Gastrocnemius medialis (tissue), 4 donors: ENCODE data around the gene SIK2.

ENCODE experiments used
- CTCF ChIP-seq, 5 experiments: fragments of 450-650 bp in 3 of 5; fragments of 200-600 bp in 2 of 5; sonication (generic) in 2 of 5; IDR thresholded peaks in 4 of 5; conservative IDR thresholded peaks in 1 of 5; 1 replicate in 4 of 5; 2 replicates in 1 of 5; pipeline ENCODE4 v1.5.1; 2016 to 2019; ENCODE audit warnings: antibody characterized with exemption in 5 of 5, mild to moderate bottlenecking in 3 of 5, moderate library complexity in 3 of 5
- POLR2A ChIP-seq, 2 donors: fragments of 450-650 bp; IDR thresholded peaks; one replicate each; pipeline ENCODE4 v1.6.1; 2017; ENCODE audit warnings: antibody characterized with exemption in 2 of 2, mild to moderate bottlenecking in 2 of 2, moderate library complexity in 2 of 2

GRCh38 chr11:111582881-111583280, 19.4 kb upstream of the SIK2 start:
- TF ChIP-seq POLR2A (IDR thresholded peaks at IDR 0.05) (no peak), CTCF (IDR thresholded peaks at IDR 0.05 in 4 of 5, conservative IDR thresholded peaks at IDR 0.05 in 1 of 5) (no peak)
